Measurements from ENCODE around the gene RREB1.

- TF ChIP-seq CTCF (IDR thresholded peaks at IDR 0.05) (no peak), POLR2A (IDR thresholded peaks at IDR 0.05; ENCODE audit: low read depth) (no peak), POLR2AphosphoS5 (IDR thresholded peaks at IDR 0.05) (no peak), EP300 (IDR thresholded peaks at IDR 0.05) (no peak)
Observed at GRCh38 chr6:7122684-7123083, 14.9 kb downstream of the RREB1 start.
